HG03095 (cell line): ENCODE results near the gene POLD2.
"Not testable (repeated sequence)": the region's sequence is repeated elsewhere in the genome, so short reads cannot be mapped to it uniquely, and the experiment has no call there.

Experiments used
- ATAC-seq: cut with Tn5 transposase; IDR thresholded peaks from one replicate; pipeline ENCODE4 v1.9.1; 2021; ENCODE audit warnings: moderate library complexity; ENCODE audit not compliant: unreplicated experiment

The POLD2 gene

DNA sequence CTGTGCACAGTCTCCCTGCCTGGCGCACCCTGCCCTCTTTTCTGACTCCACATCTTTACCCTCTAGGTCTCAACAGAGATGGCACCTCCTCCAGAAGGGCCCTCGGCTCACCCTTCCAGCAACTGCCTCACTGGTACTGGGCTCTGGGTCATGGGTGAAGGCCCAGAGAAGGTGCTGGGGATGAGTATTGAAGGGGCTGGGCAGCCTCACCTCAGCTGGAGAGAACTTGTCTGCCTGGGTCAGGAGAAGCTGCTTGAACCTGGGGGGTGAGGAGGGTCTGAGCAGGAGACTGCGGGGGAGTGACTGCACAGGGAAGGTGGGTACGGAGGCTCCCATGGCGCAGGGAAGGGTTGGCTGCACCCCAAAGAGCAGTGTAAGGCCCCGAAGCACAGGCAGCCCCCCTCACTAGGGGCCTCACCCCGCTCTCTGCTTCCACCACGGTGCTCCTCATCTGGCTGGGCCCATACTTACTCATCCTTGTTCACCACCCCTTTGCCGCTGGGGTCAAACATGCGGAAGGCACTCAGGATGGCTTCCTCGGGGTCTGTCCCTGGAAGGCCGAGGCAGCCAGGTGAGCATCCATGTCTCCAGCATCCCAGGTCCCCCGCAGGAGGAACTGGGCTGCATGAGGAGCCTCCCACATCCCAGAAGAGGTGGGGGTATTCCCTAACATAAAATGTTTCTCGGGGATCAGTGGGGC lies 16.1 kb upstream of the POLD2 start:
- no peak for ATAC-seq

DNA sequence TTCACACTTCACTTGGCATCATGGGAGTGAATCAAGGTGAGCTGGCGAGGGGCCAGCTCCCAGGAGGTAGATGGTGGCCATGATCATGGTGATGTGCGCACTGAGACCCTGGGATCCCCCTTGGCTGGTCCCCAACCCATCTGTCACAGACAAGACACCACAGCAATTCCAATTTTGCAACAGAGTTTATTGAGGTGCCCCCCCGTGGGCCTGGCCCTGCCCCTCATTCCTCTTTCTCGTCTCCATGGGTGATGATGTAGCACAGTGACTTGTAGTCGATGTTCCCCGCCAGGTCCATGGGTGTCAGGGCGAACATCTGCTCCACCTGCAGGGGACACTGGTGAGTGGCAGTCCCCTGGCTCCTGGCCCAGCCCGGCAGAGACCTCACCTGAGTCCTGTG lies 15.3 kb upstream of the POLD2 start:
- ATAC-seq = no peak

DNA sequence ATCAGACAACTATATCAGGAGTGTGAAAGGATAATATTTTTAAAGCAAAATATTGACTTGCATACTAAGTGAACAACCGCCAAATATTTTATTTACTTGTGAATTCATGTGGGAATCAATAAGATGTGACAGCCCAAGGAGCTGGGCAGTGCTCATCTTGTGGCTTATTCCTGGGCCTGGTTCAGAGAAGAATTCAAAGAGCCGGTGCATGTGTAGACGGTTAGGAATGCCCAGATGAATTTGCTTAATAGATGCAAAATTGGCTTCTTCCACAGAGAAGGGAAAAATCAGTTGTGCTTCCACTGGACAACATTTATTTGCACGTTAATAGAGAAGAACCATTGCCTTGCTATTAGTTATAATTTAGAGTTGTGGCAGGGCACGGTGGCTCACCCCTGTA lies 13.4 kb upstream of the POLD2 start:
- ATAC-seq = no peak

DNA sequence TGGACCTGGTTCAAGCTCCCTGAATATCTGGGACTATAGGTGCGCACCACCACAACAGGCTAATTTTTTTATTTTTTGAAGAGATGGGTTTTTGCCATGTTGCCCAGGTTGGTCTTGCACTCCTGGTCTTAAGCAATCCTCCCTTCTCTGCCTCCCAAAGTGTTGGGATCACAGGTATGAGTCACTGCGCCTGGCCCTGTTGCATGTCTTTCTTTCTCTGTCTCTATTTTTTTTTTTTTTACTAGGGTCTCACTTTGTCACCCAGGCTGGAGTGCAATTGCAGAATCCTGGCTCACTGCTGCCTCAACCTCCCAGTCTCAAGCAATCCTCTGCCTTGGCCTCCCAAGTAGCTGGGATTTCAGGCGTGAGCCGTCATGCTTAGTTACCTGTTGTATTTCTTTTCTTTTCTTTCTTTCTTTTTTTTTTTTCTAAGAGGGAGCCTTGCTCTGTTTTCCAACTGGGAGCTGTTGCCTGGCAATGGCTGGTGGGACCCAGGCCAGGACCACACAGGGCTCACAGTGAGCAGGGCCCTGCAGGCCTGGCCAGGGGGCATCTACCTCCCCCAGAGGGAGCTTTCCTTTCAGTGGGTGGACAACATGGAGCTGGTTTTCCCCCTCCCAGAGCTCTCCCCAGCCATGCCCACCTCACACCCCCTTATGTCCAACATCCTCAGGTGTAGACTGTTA lies 11.7 kb upstream of the POLD2 start:
- ATAC-seq = no peak

DNA sequence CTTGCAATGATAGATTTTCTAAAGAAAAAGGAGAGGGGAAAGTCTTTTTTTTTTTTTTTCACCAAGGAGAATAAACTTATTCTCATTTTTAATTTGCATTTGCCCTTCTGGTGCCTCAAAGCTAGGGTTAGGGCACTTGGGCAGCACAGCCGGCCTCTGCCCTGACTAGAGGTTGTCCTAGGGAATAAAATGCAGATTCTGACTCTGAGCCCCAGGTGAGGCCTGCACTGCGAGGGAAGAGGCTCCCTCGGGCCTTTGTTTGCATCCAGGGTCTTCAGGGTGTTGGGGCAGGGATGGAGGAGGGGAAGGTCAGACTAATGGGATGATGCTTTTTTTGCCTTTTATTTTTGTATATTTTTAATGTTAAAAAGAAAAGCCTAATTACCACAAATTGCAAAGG lies 9.9 kb upstream of the POLD2 start:
- no peak for ATAC-seq

DNA sequence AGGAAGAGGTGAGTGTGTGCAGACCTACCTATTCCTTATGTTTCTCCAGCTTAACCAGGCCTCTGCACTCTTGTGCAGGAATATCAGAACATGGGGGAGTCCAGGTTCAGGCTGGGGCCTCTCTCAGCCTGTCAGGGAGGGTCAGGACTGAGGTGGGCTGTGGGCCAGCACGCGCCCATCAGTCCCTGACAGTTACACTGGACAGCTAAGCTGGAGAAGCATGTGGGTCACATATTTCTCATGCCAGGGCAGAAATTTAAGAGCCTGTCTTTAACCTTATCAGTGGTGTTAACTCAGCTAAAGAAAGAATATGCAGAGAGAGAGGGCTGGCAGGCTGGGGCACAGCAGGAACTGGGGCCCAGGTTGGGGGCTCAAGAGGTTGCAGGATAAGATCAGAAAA lies 8.7 kb upstream of the POLD2 start:
- ATAC-seq = no peak

DNA sequence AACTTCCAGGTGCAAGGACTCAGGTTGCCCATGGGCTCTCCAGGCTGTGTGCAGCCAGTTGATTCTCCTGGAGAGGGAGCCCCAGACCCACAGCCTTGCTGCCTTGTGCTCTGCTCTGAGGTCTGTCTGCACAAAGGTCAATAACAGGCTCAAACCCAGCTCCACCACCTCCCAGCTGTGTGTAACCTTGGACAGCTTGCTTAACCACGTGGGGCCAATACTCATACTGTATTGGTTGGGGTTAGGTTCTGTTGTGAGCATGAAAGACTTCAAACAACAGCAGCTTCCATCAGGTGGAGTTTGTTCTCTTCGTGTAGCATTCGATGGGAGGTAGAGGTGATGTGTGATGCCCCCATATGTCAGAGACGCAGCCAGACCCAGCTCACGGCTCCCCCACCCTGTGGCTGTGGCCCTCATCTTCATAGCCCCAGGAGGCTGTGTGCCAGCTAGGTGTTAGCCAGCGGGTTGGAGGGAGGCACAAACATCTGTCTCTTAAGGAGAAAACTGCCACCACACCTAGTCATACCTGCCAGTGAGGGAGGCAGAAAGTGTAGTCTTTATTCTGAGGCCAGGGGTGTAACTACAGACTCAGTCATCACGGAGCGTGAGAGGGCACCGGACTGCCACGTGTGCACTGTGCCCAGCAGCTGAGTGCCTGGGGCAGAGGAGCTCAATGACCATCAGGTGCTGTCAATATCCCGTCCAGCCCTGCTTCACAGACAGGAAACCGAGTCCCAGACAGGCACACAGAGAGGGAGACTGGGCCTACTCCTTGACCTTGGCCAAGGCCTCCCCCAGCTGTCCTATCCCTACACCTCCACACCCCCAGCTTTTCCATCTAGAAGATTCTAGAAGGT lies 8.1 kb upstream of the POLD2 start:
- ATAC-seq = no peak

DNA sequence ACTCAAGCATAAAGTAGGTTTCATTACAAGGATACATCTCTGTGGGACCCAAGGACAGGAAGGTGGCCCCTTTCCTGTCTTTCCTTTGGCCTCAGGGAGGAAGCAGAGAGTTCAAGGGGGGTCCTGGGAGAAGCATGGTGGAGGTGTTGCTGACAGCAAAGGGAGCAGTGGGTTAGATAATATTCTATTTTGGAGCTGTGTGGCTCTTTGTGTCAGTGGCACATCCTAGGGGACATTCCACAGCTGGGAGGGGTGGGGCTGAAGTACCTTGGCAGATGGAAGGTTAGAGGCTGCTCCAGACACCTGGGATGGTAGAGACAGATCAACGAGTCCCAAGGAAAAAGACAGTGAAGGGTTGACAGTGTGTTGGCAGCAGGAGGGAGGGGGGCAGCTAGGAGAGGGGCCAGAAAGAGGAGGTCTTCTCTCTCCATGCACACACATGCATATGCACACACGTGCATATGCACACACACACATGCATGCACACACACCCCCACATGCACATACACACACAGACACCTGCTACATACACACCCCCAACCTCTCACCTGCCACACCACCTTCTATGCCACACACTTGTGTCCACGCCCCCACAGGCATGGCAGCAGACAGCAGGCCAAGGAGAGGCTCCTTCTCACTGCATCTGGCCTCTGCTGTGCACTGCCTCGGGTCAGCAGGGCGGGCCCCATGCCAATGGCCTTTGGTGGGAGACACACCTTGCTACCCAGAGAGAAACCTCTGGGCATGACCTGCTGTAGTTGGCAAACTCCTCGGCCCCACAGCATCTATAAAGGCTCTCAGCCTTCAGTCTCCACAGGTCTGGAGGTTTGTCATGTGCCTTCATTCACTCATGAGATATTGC lies 5.6 kb upstream of the POLD2 start:
- no peak for ATAC-seq

DNA sequence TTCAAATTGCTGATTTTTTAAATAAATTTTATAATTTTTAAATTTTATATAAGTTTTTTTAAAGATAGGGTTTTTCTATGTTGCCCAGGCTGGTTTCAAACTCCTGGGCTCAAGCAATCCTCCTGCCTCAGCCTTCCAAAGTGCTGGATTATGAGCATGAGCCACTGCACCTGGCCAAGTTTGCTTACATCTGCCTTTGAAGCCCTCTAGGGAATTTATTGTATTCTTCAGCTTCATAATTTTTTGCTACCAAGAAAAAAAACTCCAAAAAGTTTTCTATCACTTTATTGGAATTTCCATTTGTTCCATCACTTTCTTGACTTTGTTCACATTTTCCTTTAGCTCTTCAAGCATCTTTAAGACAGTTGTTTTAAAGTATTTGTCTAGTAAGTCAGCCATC lies 3.8 kb upstream of the POLD2 start:
- no peak for ATAC-seq

DNA sequence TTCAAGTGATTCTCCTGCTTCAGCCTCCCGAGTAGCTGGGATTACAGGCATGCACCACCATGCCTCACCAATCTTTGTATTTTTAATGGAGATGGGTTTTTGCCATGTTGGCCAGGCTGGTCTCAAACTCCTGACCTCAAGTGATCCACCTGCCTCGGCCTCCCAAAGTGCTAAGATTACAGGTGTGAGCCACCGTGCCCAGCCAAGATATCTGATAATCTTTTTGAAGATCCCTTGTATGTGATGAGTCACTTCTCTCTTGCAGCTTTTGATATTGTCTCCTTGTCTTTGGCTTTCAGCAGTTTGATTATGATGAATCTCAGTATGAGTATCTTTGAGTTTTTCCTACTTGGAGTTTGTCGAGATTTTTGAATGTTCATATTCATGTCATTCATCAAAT lies 3.2 kb upstream of the POLD2 start:
- not testable (repeated sequence) for ATAC-seq

DNA sequence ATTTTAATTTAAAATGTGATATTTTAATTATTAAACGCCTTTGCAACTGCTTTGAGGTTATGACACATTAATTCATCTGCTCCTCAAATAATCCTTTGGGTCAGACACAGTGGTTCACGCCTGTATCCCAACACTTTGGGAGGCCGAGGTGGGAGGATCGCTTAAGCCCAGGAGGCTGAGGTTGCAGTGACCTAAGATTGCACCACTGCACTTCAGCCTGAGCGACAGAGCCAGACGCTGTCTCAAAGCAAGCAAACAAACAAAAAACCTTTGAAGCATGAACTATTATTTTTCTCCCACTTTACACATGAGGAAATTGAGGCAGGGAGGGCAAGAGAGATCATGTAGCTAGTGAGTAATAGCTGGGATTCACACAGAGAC lies 1.5 kb upstream of the POLD2 start:
- no peak for ATAC-seq

DNA sequence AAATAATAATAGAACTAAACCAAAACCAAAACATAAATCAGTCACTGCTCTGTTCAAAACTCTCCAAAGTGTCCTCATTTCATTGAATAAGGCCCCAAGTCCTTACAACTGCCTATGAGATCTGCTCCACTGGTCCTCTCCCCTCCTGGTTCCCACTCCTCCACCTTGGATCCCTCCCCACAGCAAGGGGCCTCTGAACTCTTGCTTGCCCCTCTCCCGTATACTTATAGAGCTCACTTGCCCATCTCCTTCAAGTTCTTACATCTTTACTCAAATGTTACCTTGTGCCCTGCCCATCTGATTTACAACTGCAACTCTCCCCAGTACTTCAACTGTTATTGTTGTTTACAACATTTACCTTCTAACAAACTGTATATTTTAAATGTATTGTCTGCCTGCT lies 819 bp downstream of the POLD2 start:
- ATAC-seq = no peak

DNA sequence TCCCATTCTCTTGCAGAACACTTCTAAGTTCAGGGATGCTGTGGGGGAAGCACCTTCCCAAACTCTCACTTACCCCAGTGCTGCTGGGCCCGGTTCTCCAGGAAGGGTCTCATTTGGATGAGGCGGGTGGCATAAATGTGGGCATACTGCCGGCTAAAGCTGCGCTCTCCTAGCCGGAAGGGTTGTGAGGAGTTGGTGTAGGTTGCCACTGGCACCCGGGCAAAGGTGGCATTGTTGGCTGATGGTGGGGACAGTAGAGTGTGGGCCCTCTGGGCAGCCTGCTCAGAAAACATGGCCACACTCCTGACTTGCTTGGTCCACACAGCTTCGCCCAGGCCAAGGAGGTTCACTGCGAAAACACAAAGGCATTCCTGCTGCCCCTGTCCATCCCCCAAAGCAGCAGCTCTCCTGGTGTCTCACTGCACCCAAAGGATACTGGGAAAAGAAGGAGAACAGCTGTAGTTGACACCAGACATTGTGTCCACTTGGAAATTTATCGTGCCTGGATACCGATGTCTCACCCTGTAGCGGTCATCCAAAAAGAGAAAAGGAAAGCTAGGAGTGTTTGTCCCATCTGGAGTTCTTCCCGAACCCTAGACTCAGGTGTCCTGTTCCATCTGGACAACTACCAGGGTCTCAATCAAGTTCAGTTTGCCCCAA lies 1.5 kb downstream of the POLD2 start:
- ATAC-seq = no peak

DNA sequence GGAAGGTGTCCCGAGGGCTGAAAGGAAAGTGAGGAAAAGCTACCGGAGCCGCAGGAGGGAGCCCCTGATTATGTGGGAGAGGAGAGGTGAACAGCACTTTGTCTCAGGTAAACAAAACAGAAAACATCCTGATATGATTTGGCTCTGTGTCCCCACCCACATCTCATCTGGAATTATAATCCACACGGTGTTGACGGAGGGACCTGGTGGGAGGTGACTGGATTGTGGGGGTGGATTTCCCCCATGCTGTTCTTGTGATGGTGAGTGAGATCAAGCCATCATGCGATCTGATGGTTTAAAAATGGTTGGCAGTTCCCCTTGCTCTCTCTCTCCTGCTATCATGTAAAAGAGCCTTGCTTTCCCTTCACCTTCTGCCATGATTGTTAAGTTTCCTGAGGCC lies 3.0 kb downstream of the POLD2 start:
- ATAC-seq = no peak

DNA sequence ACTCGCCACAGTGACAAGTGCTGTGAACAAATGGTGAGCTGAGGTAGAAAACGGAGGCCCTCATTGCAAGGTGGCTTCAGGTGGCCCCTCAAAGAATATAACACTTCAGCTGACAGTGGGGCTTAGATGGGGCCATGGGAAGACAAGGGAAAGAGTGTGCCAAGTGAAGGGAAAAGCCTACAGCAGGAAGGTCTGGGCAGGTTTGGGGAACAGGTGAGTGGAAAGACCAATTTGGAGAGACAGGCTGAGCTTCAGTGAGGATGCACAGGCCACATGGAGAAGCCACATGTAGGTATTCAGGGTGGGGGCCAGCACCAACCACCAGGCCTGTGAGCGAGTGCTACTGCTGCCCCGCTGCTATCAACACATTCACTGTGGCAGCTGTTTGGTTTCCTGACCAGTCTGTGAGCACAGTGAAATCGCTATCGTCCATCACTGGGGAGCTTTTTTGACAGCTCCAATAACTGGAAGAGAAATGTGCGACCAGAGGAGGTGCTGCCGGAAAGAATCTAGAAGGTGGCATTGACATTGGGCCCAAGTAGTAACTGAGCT lies 3.4 kb downstream of the POLD2 start:
- ATAC-seq = no peak

DNA sequence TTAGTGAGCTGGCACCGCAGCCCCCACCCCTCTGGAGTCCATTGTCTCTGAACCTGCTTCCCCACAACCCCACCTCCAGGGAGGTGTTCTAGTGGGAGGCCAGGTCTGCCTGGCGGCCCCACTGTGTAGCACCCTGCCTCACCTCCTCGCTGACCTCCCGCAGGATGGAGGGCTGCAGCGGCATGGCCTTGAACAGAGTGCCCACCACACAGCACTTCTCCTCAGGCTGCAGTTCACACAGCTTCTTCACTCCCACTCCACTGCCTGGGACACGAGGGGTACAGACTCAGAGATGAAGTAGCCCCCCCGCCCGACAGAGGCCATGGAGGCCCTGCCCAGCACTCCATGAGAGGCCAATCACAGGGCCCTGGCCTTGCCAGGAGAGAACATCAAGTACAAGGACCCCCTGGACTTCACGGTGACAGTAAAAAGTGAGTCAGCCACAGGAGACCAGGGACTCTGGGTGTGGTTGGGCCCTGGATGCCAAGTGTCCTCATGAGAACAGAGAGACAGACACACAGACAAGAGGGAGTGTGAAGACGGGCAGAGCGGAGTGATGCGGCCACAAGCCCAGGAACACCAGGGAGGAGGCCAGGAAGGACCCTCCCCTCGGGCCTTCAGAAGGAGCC lies 5.4 kb downstream of the POLD2 start:
- no peak for ATAC-seq

DNA sequence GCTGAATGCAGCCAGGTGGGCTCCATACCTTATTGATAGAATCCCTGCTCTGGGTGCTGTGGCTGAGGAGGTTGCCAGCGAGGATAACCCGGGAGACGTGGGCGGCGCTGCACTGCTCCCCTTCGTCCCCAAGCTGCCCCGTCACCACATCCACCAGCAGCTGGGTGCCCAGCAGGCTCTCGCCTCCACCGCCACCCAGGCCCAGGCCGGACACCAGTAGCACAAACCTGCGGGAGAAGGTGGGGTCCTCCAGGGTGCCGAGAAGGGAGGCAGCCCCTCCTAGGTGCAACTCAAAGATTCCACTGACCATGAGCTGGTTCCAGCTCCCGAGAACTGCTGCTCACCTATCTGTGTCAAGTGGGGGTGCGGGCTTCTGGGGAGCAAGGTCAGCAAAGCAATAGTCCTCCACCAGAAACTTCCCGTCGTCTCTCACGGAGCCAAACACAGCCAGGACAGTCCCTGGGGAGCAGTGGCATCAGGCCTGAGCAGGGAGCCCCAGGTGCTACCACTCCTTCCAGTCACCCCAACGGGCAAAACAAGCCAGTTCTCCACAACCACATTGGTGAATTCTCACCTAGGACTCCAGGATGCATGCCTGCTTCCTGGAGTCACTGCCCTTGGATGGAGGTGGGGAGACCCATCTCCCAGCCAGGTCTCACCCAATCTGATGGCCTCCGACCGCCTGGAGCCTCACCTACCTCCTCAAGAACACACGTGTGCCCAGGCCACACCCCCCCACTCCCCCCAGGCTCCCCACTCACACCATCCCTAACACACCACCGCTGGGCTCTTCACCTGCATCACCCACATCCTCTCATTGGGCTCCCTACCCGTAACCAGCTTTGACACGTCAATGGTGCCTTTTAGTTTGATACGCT lies 6.3 kb downstream of the POLD2 start:
- no peak for ATAC-seq

DNA sequence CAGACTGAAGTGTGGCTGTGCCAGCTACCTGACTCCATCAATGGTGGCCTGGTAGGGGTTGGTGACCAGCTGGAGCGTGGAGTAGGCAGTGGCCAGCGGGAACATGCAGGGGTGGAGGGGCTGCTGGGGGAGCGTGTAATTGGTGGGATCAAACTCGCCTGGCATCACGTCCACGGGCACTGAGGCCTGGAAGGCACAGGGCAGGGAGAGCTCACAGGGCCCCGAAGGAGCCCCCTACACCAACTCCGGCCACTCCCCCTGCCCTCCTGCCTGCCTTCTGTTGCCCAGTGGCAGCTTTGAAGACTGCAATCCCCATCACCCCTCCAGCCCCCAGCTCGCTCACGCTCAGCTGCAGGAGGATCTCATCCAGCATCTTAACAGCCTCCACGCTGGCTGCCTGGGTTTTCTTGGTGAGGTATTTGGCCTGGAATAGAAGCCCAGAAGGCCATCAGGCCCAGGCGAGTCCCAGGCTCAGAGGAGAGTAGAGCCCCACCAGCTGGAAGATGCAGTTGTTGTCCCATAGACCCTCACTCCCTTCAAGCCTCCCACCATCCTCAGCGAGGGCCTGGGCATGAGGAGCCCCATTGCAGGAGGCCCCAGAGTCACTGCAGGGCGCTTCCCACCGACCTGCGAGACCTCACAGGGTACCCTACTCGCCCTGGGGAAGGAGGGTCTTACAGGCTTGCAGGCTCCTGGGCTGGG lies 7.1 kb downstream of the POLD2 start:
- ATAC-seq = no peak
